C4-2B (cell line): ENCODE measurements around the gene ADAMTS13.

Experiments used
- CTCF ChIP-seq: fragments of 450-650 bp; conservative IDR thresholded peaks from 2 replicates; pipeline ENCODE4 v1.5.1; 2017; ENCODE audit warnings: mild to moderate bottlenecking
- ZFX ChIP-seq: fragments of 450-650 bp; IDR thresholded peaks from 2 replicates; pipeline ENCODE4 v1.6.1; 2017

DNA sequence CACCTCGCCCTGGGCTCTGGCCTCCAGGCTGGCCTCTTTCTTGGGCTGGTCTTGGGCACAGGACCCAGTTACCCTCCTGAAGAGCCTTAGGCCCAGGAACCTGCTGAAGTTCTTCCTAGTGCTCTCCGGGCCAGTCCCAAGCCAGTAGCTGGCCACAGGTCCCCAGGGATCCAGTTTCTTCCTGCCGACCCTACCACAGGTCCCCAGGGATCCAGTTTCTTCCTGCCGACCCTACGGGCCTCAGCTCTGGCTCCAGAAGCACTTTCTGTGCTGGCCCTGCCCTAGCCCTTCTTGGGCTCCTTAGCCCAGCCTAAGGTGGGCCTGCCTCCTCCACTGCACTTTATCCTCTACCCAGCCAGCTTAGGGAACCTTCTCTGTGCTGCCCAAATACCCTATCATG is 19.4 kb downstream of the ADAMTS13 start:
- no peak for TF ChIP-seq CTCF
- no peak for TF ChIP-seq ZFX
